AG04450 (cell line): ENCODE measurements around the gene PIGU. TPM values are rescaled to one million over a fixed set of nuclear protein-coding genes. Genes with fewer than 3 reads are reported as not detected.
"Not testable (repeated sequence)": the region's sequence is repeated elsewhere in the genome, so short reads cannot be mapped to it uniquely, and the experiment has no call there.

Experiments used
- CTCF ChIA-PET: fragments of 300-600, 350-600 bp; formaldehyde crosslinking; extraction: SDS; loops from one replicate; lab custom pipeline; 2022; ENCODE audit warnings: antibody characterized with exemption, inconsistent platforms; lab: Charles Lee
- POLR2A ChIA-PET: fragments of 350-600 bp; formaldehyde crosslinking; extraction: SDS; loops from one replicate; lab custom pipeline; 2021; ENCODE audit warnings: antibody characterized with exemption, inconsistent platforms; lab: Yijun Ruan, JAX
- DNase-seq: peaks from one replicate; pipeline ENCODE4 v3.0.0-alpha.2; 2011; ENCODE audit warnings: low read depth, low spot score
- H3K27ac ChIP-seq: one replicate; pipeline ENCODE4 v1.5.1; 2012; ENCODE audit warnings: low read depth, low read length, control low read depth
- H3K27me3 ChIP-seq: one replicate; pipeline ENCODE4 v1.6.0; 2012; ENCODE audit warnings: low read length; ENCODE audit not compliant: control insufficient read depth, insufficient read depth
- H3K4me3 ChIP-seq: 2 replicates; pipeline ENCODE4 v1.5.1; 2011; ENCODE audit warnings: mild to moderate bottlenecking, low read depth, low read length, control low read depth
- H3K9me3 ChIP-seq: 2 replicates; pipeline ENCODE4 v1.5.1; 2012; ENCODE audit warnings: low read length; ENCODE audit not compliant: control insufficient read depth, insufficient read depth
- polyA minus RNA-seq: library from RNA; depleted of rRNA, polyadenylated mRNA; stranded (reverse); fragments of >200 nt; gene quantifications from 2 replicates; pipeline ENCODE4 v1.2.3, GENCODE V29; 2011; rRNA and poly(A)+ RNA removed
- polyA plus RNA-seq: library from polyadenylated mRNA; depleted of rRNA; stranded (reverse); fragments of >200 nt; gene quantifications from 2 replicates; pipeline ENCODE4 v1.2.3, GENCODE V29; 2011; rRNA removed
- TF ChIP-seq, protein P1 (sequence below): IDR thresholded peaks from 2 replicates; pipeline ENCODE4 v1.5.1; 2011; ENCODE audit warnings: low read depth, low read length, control low read depth, inconsistent platforms

The PIGU gene, protein sequence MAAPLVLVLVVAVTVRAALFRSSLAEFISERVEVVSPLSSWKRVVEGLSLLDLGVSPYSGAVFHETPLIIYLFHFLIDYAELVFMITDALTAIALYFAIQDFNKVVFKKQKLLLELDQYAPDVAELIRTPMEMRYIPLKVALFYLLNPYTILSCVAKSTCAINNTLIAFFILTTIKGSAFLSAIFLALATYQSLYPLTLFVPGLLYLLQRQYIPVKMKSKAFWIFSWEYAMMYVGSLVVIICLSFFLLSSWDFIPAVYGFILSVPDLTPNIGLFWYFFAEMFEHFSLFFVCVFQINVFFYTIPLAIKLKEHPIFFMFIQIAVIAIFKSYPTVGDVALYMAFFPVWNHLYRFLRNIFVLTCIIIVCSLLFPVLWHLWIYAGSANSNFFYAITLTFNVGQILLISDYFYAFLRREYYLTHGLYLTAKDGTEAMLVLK
- 42.2 and 54.8 TPM in 2 replicates for polyA plus RNA-seq
- polyA minus RNA-seq = 32.6 and 34.4 TPM in 2 replicates

DNA sequence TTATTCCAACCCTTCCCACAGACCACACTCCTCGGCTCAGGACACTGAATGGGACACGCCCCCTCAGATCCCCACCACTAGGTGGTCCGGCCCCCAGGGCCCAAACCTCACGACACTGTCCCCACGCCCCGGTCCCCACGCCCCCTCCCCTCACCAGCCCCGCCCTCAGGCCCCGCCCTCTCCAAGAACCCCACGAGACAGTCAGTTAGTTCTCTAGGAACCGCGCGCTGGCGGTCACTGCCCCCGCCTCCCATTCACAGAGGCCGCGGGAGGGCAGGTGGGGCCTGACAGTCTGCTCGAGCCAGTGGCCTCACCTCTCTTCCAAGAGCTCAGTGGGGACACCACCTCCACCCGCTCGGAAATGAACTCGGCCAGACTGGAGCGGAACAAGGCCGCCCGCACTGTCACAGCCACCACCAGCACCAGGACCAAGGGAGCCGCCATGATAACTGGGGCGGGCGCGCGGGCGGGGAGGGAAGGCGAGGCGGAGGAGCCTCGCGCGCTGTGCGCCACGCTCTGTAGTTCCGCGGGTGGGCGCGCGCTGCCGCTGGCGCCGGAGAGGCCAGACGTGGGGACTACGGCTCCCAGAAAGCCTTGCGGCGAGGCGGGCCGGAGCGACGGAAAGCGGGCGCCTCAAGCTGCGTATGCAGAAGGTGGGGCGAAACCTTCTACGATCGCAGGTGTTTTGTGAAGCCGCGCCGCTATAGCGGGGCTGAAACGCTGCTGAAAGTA lies at the start of gene PIGU:
TSS of gene PIGU (minus strand) at position 451 of the 732 bp plus-strand sequence. CDS start at position 444, 7 bp downstream.
- Histone ChIP-seq H3K9me3 (no peaks in the 10 kb centered on the region), H3K27me3 (no peaks in the 10 kb centered on the region), H3K4me3 (peak within 1 kb of the TSS; percentile 87), H3K27ac (peak within 1 kb of the TSS; percentile 47)
- TF ChIP-seq, protein P1, sequence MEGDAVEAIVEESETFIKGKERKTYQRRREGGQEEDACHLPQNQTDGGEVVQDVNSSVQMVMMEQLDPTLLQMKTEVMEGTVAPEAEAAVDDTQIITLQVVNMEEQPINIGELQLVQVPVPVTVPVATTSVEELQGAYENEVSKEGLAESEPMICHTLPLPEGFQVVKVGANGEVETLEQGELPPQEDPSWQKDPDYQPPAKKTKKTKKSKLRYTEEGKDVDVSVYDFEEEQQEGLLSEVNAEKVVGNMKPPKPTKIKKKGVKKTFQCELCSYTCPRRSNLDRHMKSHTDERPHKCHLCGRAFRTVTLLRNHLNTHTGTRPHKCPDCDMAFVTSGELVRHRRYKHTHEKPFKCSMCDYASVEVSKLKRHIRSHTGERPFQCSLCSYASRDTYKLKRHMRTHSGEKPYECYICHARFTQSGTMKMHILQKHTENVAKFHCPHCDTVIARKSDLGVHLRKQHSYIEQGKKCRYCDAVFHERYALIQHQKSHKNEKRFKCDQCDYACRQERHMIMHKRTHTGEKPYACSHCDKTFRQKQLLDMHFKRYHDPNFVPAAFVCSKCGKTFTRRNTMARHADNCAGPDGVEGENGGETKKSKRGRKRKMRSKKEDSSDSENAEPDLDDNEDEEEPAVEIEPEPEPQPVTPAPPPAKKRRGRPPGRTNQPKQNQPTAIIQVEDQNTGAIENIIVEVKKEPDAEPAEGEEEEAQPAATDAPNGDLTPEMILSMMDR = no peak
- CTCF ChIA-PET = interaction anchor here (0.6 kb wide), 1 partner anchor 55 kb away, joined by 5 read pairs; no protein-coding TSS in a partner anchor
- POLR2A ChIA-PET = interaction anchor here (0.6 to 1.2 kb wide), 2 partner anchors 16 to 83 kb away, joined by 3 to 4 read pairs; no protein-coding TSS in a partner anchor
- DNase-seq = peak; percentile 82

DNA sequence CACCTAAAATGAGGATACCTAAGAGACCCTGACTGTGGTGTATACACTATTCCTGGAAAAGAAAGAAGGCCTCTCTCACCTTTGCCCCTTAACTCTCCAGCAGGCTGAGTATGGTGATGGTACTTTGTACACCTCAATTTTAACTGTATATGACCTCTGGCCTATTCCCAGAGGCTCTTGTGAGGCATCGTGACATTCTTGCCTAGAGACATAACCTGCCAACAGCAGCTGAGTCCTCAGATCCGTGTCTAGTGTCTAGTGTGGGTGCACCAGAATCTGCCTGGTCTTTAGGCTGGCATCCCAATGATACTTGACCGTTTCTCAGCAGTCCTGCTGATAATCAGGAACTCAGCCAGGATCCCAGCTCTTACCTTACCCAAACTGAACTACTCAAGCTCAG lies 47.3 kb upstream of the PIGU start:
- DNase-seq = no peak
- ChIA-PET CTCF (no interaction called here), POLR2A (interaction anchor here (0.6 kb wide), 2 partner anchors 8 to 816 kb away, joined by 3 to 4 read pairs; no protein-coding TSS in a partner anchor)
- Histone ChIP-seq H3K27ac (no peak overlapping the region), H3K4me3 (no peak overlapping the region), H3K27me3 (no peaks in the 10 kb centered on the region), H3K9me3 (no peaks in the 10 kb centered on the region)
- TF ChIP-seq, protein P1 = no peak

DNA sequence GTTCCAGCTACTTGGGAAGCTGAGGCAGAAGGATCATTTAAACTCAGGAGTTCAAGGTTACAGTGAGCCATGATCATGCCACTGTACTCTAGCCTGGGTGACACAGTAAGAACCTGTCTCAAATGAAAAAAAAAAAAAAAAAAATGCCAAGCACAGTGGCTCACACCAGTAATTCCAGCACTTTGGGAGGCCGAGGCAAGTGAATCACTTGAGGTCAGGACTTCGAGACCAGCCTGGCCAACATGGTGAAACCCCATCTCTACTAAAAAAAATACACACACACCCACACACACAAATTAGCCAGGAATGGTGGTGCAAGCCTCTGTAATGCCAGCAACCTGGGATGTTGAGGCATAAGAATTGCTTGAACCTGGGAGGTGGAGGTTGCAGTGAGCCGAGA lies 45.7 kb upstream of the PIGU start:
- POLR2A ChIA-PET, CTCF ChIA-PET, H3K9me3 ChIP-seq, DNase-seq, H3K4me3 ChIP-seq, H3K27me3 ChIP-seq, H3K27ac ChIP-seq: not testable (repeated sequence)

DNA sequence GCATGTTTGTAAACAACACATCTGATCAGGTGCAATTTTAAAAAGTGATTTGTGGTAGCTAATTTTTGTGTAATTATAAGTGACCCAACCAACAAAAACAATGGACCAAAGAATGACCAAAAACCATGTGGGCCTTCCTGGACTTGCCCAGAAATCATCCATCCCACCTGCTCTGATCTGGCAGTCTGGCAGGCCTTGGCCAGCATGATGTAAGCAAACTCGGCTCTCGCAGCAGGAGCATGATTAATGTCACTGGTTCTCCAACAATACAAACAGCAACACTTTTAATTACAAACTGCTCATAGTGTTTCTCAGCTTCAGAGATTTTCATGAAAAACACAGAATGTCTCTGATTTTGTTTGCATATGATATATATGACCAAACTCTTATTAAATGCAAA lies 43.4 kb upstream of the PIGU start:
- Histone ChIP-seq H3K9me3 (no peaks in the 10 kb centered on the region), H3K27ac (no peak overlapping the region), H3K27me3 (no peaks in the 10 kb centered on the region), H3K4me3 (no peak overlapping the region)
- ChIA-PET POLR2A (no interaction called here), CTCF (interaction anchor here (0.5 to 1.5 kb wide), 4 partner anchors 12 to 528 kb away, joined by 3 to 6 read pairs (median 4); no protein-coding TSS in a partner anchor)
- TF ChIP-seq, protein P1 = no peak
- no peak for DNase-seq

DNA sequence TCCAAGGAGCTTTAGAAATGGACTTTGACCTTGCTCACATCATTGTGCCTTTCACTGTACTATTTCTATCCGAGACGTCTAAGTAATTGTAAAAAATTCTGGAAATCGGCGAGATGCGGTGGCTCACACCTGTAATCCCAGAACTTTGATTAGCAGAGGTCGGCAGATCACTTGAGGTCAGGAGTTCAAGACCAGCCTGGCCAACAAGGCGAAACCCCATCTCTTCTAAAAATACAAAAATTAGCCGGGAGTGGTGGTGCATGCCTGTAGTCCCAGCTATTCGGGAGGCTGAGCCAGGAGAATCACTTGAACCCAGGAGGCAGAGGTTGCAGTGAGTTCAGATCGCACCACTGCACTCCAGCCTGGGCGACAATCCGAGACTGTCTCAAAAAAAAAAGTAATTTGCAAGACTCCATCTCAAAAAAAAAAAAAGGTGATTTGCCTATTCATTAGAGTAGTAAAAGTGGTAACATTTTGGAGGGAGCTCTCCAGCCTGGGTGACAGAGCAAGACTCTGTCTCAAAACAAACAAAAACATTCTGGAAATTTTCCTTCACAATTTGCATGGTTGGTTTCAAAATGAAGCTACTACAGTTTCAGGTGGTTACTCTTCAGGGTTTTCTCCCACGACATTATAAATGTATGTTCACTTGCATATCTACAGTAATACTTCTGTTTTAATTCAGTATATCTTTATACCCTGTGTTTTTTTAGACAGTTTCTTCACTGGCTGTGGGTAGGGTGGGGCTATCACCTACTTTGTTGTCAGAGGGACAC lies 42.5 kb upstream of the PIGU start:
- H3K27ac ChIP-seq, POLR2A ChIA-PET, H3K27me3 ChIP-seq, DNase-seq, H3K4me3 ChIP-seq, H3K9me3 ChIP-seq: not testable (repeated sequence)
- CTCF ChIA-PET = interaction anchor here (0.6 to 1.5 kb wide), 3 partner anchors 11 to 406 kb away, joined by 3 to 6 read pairs (median 3); no protein-coding TSS in a partner anchor
